A549 (cell line): ENCODE data around the gene SLC49A3.

ENCODE experiments used
- BCL3 ChIP-seq: fragments of >200 bp; sonication (Bioruptor Twin); formaldehyde crosslinking; IDR thresholded peaks from 3 replicates; pipeline ENCODE4 v1.6.1; 2016
- CEBPB ChIP-seq, 2 experiments: fragments of >200 bp in 1 of 2; sonication (Bioruptor Twin) in 1 of 2; formaldehyde crosslinking in 1 of 2; IDR thresholded peaks; 2 replicates each; pipeline ENCODE4 v1.6.1; 2012 to 2016
- JUN ChIP-seq, 2 experiments: fragments of >200 bp; sonication (Bioruptor Twin); formaldehyde crosslinking; IDR thresholded peaks; 2 replicates in 1 of 2; 3 replicates in 1 of 2; pipeline ENCODE4 v1.6.1; 2016 to 2017
- MAFK ChIP-seq: fragments of 450-650 bp; IDR thresholded peaks from 2 replicates; pipeline ENCODE4 v1.6.1; 2014; ENCODE audit not compliant: partially characterized antibody

GRCh38 chr4:680551-680927 lies 8.4 kb downstream of the SLC49A3 start:
- TF ChIP-seq CEBPB (IDR thresholded peaks at IDR 0.05), result no peak
- TF ChIP-seq JUN (IDR thresholded peaks at IDR 0.05), result no peak
- TF ChIP-seq BCL3, result no peak
- no peak for TF ChIP-seq MAFK
